Suprapubic skin (tissue), 4 donors: ENCODE data around the gene WDR7. TPM values are rescaled to one million over a fixed set of nuclear protein-coding genes. Genes with fewer than 3 reads are reported as not detected.

Source experiments
- DNase-seq, 2 donors: peaks; one replicate each; pipeline ENCODE4 v3.0.0-alpha.2; 2019; ENCODE audit warnings: low spot score in 2 of 2
- H3K27ac ChIP-seq: fragments of 200-600 bp; sonication (generic); one replicate; pipeline ENCODE4 v1.5.1; 2019
- H3K27me3 ChIP-seq: fragments of 200-600 bp; sonication (generic); one replicate; pipeline ENCODE4 v1.5.1; 2019
- H3K36me3 ChIP-seq: fragments of 200-600 bp; sonication (generic); one replicate; pipeline ENCODE4 v1.5.1; 2019
- H3K4me1 ChIP-seq: fragments of 200-600 bp; sonication (generic); one replicate; pipeline ENCODE4 v1.5.1; 2019
- H3K4me3 ChIP-seq: fragments of 200-600 bp; sonication (generic); one replicate; pipeline ENCODE4 v1.5.1; 2019; ENCODE audit warnings: mild to moderate bottlenecking
- H3K9me3 ChIP-seq: fragments of 200-600 bp; sonication (generic); one replicate; pipeline ENCODE4 v1.5.1; 2019
- EP300 ChIP-seq: sonication (generic); formaldehyde crosslinking; IDR thresholded peaks from one replicate; pipeline ENCODE4 v1.6.1; 2017; ENCODE audit warnings: antibody characterized with exemption
- POLR2A ChIP-seq, 2 donors: fragments of 450-650 bp; IDR thresholded peaks; one replicate each; pipeline ENCODE4 v1.6.1; 2017; ENCODE audit warnings: antibody characterized with exemption in 2 of 2, mild to moderate bottlenecking in 2 of 2, moderate library complexity in 2 of 2
- POLR2AphosphoS5 ChIP-seq, 3 donors: sonication (generic); formaldehyde crosslinking; IDR thresholded peaks; one replicate each; pipeline ENCODE4 v1.6.1; 2017; ENCODE audit warnings: antibody characterized with exemption in 3 of 3
- WGBS: methylation state at CpG from one replicate; pipeline ENCODE4 v1.1.5; 2018; 5-methylcytosine and 5-hydroxymethylcytosine counted together
- total RNA-seq, 4 donors: library from RNA; depleted of rRNA; stranded (reverse); fragments of >200 nt; gene quantifications; one replicate each; pipeline ENCODE4 v1.1.0, GENCODE V29; 2016
- TF ChIP-seq, protein P1 (sequence below), 2 donors: fragments of 200-600 bp in 1 of 2; fragments of 450-650 bp in 1 of 2; sonication (generic) in 1 of 2; IDR thresholded peaks; one replicate each; pipeline ENCODE4 v1.5.1; 2016 to 2019; ENCODE audit warnings: antibody characterized with exemption in 2 of 2, mild to moderate bottlenecking in 1 of 2, moderate library complexity in 1 of 2

WDR7 gene
- total RNA-seq, 4 donors from 2014 or later = 14.4 to 29.2 (median 20.2) TPM

DNA sequence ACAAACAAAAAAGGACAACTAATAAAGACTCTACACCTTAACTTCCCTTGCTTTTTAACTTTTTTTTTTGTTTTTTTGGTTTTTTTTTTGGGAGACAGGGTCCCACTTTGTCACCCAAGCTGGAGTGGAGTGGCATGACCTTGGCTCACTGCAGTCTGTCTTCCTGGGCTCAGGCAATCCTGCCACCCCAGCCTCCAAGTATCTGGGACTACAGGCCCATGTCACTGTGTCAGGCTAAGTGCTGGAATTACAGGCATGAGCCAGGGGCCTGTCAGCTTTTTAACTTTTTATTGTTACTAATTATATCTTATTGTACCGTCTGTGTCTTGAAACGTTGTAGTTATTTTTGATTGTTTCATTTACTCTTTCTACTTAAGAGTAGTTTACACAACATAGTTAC, 25.5 kb downstream of the WDR7 start:
- Histone ChIP-seq H3K27me3 (no peaks in the 10 kb centered on the region), H3K27ac (no peak overlapping the region), H3K4me1 (no peaks in the 10 kb centered on the region), H3K4me3 (no peak overlapping the region), H3K36me3 (peaks cover 10% of the 10 kb centered on the region), H3K9me3 (no peaks in the 10 kb centered on the region)
- TF ChIP-seq EP300 = no peak
- TF ChIP-seq POLR2A (IDR thresholded peaks at IDR 0.05) = no peak
- no peak for TF ChIP-seq POLR2AphosphoS5 (IDR thresholded peaks at IDR 0.05)
- TF ChIP-seq, protein P1, sequence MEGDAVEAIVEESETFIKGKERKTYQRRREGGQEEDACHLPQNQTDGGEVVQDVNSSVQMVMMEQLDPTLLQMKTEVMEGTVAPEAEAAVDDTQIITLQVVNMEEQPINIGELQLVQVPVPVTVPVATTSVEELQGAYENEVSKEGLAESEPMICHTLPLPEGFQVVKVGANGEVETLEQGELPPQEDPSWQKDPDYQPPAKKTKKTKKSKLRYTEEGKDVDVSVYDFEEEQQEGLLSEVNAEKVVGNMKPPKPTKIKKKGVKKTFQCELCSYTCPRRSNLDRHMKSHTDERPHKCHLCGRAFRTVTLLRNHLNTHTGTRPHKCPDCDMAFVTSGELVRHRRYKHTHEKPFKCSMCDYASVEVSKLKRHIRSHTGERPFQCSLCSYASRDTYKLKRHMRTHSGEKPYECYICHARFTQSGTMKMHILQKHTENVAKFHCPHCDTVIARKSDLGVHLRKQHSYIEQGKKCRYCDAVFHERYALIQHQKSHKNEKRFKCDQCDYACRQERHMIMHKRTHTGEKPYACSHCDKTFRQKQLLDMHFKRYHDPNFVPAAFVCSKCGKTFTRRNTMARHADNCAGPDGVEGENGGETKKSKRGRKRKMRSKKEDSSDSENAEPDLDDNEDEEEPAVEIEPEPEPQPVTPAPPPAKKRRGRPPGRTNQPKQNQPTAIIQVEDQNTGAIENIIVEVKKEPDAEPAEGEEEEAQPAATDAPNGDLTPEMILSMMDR (IDR thresholded peaks at IDR 0.05) = no peak
- WGBS = 90% methylated on average over 2 of the region's 2 CpGs
- DNase-seq = no peak

GRCh38 chr18:56678836-56679565, 27.8 kb downstream of the WDR7 start:
- WGBS = 91% methylated on average over 4 of the region's 4 CpGs
- Histone ChIP-seq H3K4me3 (no peak overlapping the region), H3K27me3 (no peaks in the 10 kb centered on the region), H3K4me1 (no peaks in the 10 kb centered on the region), H3K9me3 (no peaks in the 10 kb centered on the region), H3K27ac (no peak overlapping the region), H3K36me3 (no peaks in the 10 kb centered on the region)
- DNase-seq = no peak
- no peak for TF ChIP-seq POLR2A (IDR thresholded peaks at IDR 0.05)
- TF ChIP-seq, protein P1 (IDR thresholded peaks at IDR 0.05) = no peak
- no peak for TF ChIP-seq POLR2AphosphoS5 (IDR thresholded peaks at IDR 0.05)
- TF ChIP-seq EP300 = no peak

- no peak for DNase-seq
- H3K9me3 ChIP-seq = no peaks in the 10 kb centered on the region
- no peaks in the 10 kb centered on the region for H3K4me1 ChIP-seq
- 94% methylated on average over 3 of the region's 3 CpGs for WGBS
- H3K27ac ChIP-seq = no peak overlapping the region
- H3K36me3 ChIP-seq = peaks cover 22% of the 10 kb centered on the region
- no peak for TF ChIP-seq POLR2A (IDR thresholded peaks at IDR 0.05)
- TF ChIP-seq POLR2AphosphoS5 (IDR thresholded peaks at IDR 0.05) = no peak
- TF ChIP-seq, protein P1 (IDR thresholded peaks at IDR 0.05) = no peak
- no peak for TF ChIP-seq EP300
- no peak overlapping the region for H3K4me3 ChIP-seq
- no peaks in the 10 kb centered on the region for H3K27me3 ChIP-seq
Observed at GRCh38 chr18:56684277-56684676, 33.1 kb downstream of the WDR7 start.

DNA sequence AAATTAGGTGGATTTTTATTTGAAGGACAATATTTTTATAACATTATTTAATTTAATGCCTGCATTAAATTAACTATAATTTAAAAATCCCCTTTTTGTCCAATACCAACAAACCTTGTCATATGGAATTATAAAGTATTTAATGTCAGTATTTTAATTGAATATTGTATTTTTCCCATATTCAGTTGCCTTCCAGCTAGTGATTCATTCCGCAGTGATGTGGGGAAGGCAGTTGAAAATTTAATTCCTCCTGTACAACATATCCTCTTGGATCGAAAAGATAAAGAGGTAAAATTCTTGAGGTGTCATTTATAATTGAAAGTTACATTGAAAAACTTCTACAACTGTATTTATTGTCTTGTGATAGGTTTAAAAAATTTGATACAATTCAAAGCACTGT, 40.4 kb downstream of the WDR7 start:
- Histone ChIP-seq H3K27me3 (no peaks in the 10 kb centered on the region), H3K4me3 (no peak overlapping the region), H3K36me3 (peaks cover 38% of the 10 kb centered on the region), H3K27ac (no peak overlapping the region), H3K4me1 (no peaks in the 10 kb centered on the region), H3K9me3 (no peaks in the 10 kb centered on the region)
- WGBS = 93% methylated on average over 2 of the region's 2 CpGs
- TF ChIP-seq EP300 = no peak
- no peak for TF ChIP-seq POLR2A (IDR thresholded peaks at IDR 0.05)
- TF ChIP-seq POLR2AphosphoS5 (IDR thresholded peaks at IDR 0.05) = no peak
- TF ChIP-seq, protein P1 (IDR thresholded peaks at IDR 0.05) = no peak
- DNase-seq = no peak

GRCh38 chr18:56696966-56697365, 45.8 kb downstream of the WDR7 start:
- H3K4me3 ChIP-seq = no peak overlapping the region
- WGBS = 72% methylated on average over 2 of the region's 2 CpGs
- H3K27ac ChIP-seq = no peak overlapping the region
- H3K4me1 ChIP-seq = no peaks in the 10 kb centered on the region
- TF ChIP-seq EP300 (no peak), POLR2A (IDR thresholded peaks at IDR 0.05) (no peak)
- H3K9me3 ChIP-seq = no peaks in the 10 kb centered on the region
- peaks cover 17% of the 10 kb centered on the region for H3K36me3 ChIP-seq
- no peaks in the 10 kb centered on the region for H3K27me3 ChIP-seq
- DNase-seq = no peak

GRCh38 chr18:56702946-56703345, 51.8 kb downstream of the WDR7 start:
- no peaks in the 10 kb centered on the region for H3K36me3 ChIP-seq
- H3K4me3 ChIP-seq = no peak overlapping the region
- H3K27me3 ChIP-seq = no peaks in the 10 kb centered on the region
- TF ChIP-seq POLR2A (IDR thresholded peaks at IDR 0.05) = no peak
- TF ChIP-seq, protein P1 (IDR thresholded peaks at IDR 0.05) = no peak
- TF ChIP-seq EP300 = no peak
- no peak for TF ChIP-seq POLR2AphosphoS5 (IDR thresholded peaks at IDR 0.05)
- no peaks in the 10 kb centered on the region for H3K9me3 ChIP-seq
- no peak for DNase-seq
- WGBS = 64% methylated on average over 5 of the region's 5 CpGs
- H3K4me1 ChIP-seq = no peaks in the 10 kb centered on the region
- H3K27ac ChIP-seq = no peak overlapping the region
